Activated CD8-positive, alpha-beta T cell treated with anti-CD3 and anti-CD28 coated beads, Interleukin-2, amount 10 ng/mL, durations not matched to agents 7 days and 5 days (primary cell): ENCODE results near the gene FAS. TPM values are rescaled to one million over a fixed set of nuclear protein-coding genes. Genes with fewer than 3 reads are reported as not detected.

ENCODE experiments used
- ATAC-seq: fragments of 150-1000 bp; cut with Tn5 transposase; one replicate; pipeline ENCODE4 v1.10.0; 2021; ENCODE audit warnings: moderate library complexity
- CTCF ChIA-PET: fragments of 350-600 bp; sonication (Branson Sonifier 250); formaldehyde crosslinking; loops from one replicate; lab custom pipeline; 2021; ENCODE audit warnings: antibody characterized with exemption; lab: Charles Lee
- POLR2A ChIA-PET: fragments of 350-600 bp; sonication (Branson Sonifier 250); formaldehyde crosslinking; loops from one replicate; lab custom pipeline; 2021; ENCODE audit warnings: antibody characterized with exemption; lab: Charles Lee
- DNase-seq: peaks from one replicate; pipeline ENCODE4 v3.0.0-alpha.2; 2020
- H3K27ac Mint-ChIP-seq: one replicate; pipeline ENCODE4 v1.8.0; 2021; ENCODE audit warnings: mild to moderate bottlenecking, mixed read lengths
- H3K27me3 Mint-ChIP-seq: one replicate; pipeline ENCODE4 v1.8.0; 2021; ENCODE audit warnings: low read depth, mixed read lengths
- H3K36me3 Mint-ChIP-seq: one replicate; pipeline ENCODE4 v1.8.0; 2021; ENCODE audit warnings: low read depth, mixed read lengths
- H3K4me1 Mint-ChIP-seq: one replicate; pipeline ENCODE4 v1.8.0; 2021; ENCODE audit warnings: low read depth, mixed read lengths
- H3K4me3 Mint-ChIP-seq: one replicate; pipeline ENCODE4 v1.8.0; 2021; ENCODE audit warnings: mild to moderate bottlenecking, mixed read lengths
- H3K9me3 Mint-ChIP-seq: one replicate; pipeline ENCODE4 v1.8.0; 2022; ENCODE audit warnings: mixed read lengths; ENCODE audit not compliant: insufficient read depth
- total RNA-seq, 2 experiments: library from RNA; stranded (reverse); gene quantifications; one replicate each; pipeline ENCODE4 v1.2.3, GENCODE V29; 2021

The FAS gene
- total RNA-seq = 10 to 100 TPM; 58.5 to 62.6 TPM

- DNase-seq = peak; percentile 88
- Mint-ChIP-seq H3K4me3 (peak within 1 kb of the TSS; percentile 95), H3K27me3 (no peaks in the 10 kb centered on the region), H3K9me3 (peaks cover 15% of the 10 kb centered on the region), H3K36me3 (peaks cover 47% of the 10 kb centered on the region), H3K4me1 (peaks cover 71% of the 10 kb centered on the region), H3K27ac (peak within 1 kb of the TSS; percentile 95)
- peak; percentile 80 for ATAC-seq
- ChIA-PET CTCF (interaction anchor here (0.7 to 9.0 kb wide), 23 partner anchors 8 to 227 kb away, joined by 3 to 98 read pairs (median 4); no protein-coding TSS in a partner anchor), POLR2A (interaction anchor here (0.7 to 4.1 kb wide), 27 partner anchors 8 to 1128 kb away, joined by 3 to 35 read pairs (median 5); partner anchors contain the start of genes IFIT5, LIPA and STAMBPL1)
Observed at GRCh38 chr10:88990384-88991160, at the start of gene FAS. TSS of gene FAS (plus strand) at chr10:88990798. CDS start at chr10:88990877, 79 bp downstream.

GRCh38 chr10:88941026-88941425 lies 49.6 kb upstream of the FAS start:
- no peak overlapping the region for H3K4me3 Mint-ChIP-seq
- no peak overlapping the region for H3K27ac Mint-ChIP-seq
- H3K27me3 Mint-ChIP-seq = no peaks in the 10 kb centered on the region
- peaks cover 24% of the 10 kb centered on the region for H3K4me1 Mint-ChIP-seq
- POLR2A ChIA-PET = no interaction called here
- peaks cover 31% of the 10 kb centered on the region for H3K36me3 Mint-ChIP-seq
- no peak for ATAC-seq
- no peak for DNase-seq
- CTCF ChIA-PET = interaction anchor here (1.1 kb wide), 1 partner anchor 60 kb away, joined by 4 read pairs; no protein-coding TSS in a partner anchor
- H3K9me3 Mint-ChIP-seq = no peaks in the 10 kb centered on the region

GRCh38 chr10:88943778-88944177 lies 46.8 kb upstream of the FAS start:
- ATAC-seq = no peak
- H3K36me3 Mint-ChIP-seq = peaks cover 21% of the 10 kb centered on the region
- H3K4me3 Mint-ChIP-seq = no peak overlapping the region
- ChIA-PET POLR2A (interaction anchor here (0.8 to 1.5 kb wide), 2 partner anchors 46 to 47 kb away, joined by 3 read pairs; partner anchors contain the start of gene FAS), CTCF (interaction anchor here (0.9 to 4.9 kb wide), 13 partner anchors 10 to 274 kb away, joined by 3 to 41 read pairs (median 4); partner anchors contain the start of genes ACTA2 and FAS)
- H3K27me3 Mint-ChIP-seq = no peaks in the 10 kb centered on the region
- no peak overlapping the region for H3K27ac Mint-ChIP-seq
- no peak for DNase-seq
- peaks cover 11% of the 10 kb centered on the region for H3K4me1 Mint-ChIP-seq
- H3K9me3 Mint-ChIP-seq = no peaks in the 10 kb centered on the region

- H3K4me1 Mint-ChIP-seq = peaks cover 11% of the 10 kb centered on the region
- no peak overlapping the region for H3K27ac Mint-ChIP-seq
- POLR2A ChIA-PET = interaction anchor here (2.0 kb wide), 1 partner anchor 47 kb away, joined by 6 read pairs; the partner anchor contains the start of gene FAS
- no peak for DNase-seq
- no peak for ATAC-seq
- CTCF ChIA-PET = interaction anchor here (0.9 to 4.9 kb wide), 8 partner anchors 11 to 273 kb away, joined by 3 to 41 read pairs (median 3); partner anchors contain the start of genes CH25H and FAS
- H3K27me3 Mint-ChIP-seq = no peaks in the 10 kb centered on the region
- no peaks in the 10 kb centered on the region for H3K9me3 Mint-ChIP-seq
- peaks cover 14% of the 10 kb centered on the region for H3K36me3 Mint-ChIP-seq
- no peak overlapping the region for H3K4me3 Mint-ChIP-seq
Observed at GRCh38 chr10:88944813-88945212, 45.8 kb upstream of the FAS start.

GRCh38 chr10:88946200-88946599 lies 44.4 kb upstream of the FAS start:
- DNase-seq (no peak), ATAC-seq (no peak)
- H3K4me1 Mint-ChIP-seq = peaks cover 11% of the 10 kb centered on the region
- ChIA-PET CTCF (interaction anchor here (0.8 to 4.9 kb wide), 6 partner anchors 10 to 271 kb away, joined by 3 to 41 read pairs (median 4); no protein-coding TSS in a partner anchor), POLR2A (interaction anchor here (2.0 kb wide), 1 partner anchor 45 kb away, joined by 6 read pairs; the partner anchor contains the start of gene FAS)
- peaks cover 13% of the 10 kb centered on the region for H3K36me3 Mint-ChIP-seq
- H3K9me3 Mint-ChIP-seq = no peaks in the 10 kb centered on the region
- H3K27me3 Mint-ChIP-seq = no peaks in the 10 kb centered on the region
- H3K27ac Mint-ChIP-seq = no peak overlapping the region
- no peak overlapping the region for H3K4me3 Mint-ChIP-seq

- peaks cover 11% of the 10 kb centered on the region for H3K4me1 Mint-ChIP-seq
- H3K4me3 Mint-ChIP-seq = no peak overlapping the region
- H3K36me3 Mint-ChIP-seq = peaks cover 20% of the 10 kb centered on the region
- no peak for DNase-seq
- H3K27ac Mint-ChIP-seq = no peak overlapping the region
- ChIA-PET CTCF (interaction anchor here (0.6 to 1.2 kb wide), 2 partner anchors 82 to 1302 kb away, joined by 3 to 4 read pairs; no protein-coding TSS in a partner anchor), POLR2A (interaction anchor here (0.9 kb wide), 1 partner anchor 10 kb away, joined by 3 read pairs; no protein-coding TSS in a partner anchor)
- ATAC-seq = no peak
- H3K27me3 Mint-ChIP-seq = no peaks in the 10 kb centered on the region
- no peaks in the 10 kb centered on the region for H3K9me3 Mint-ChIP-seq
Observed at GRCh38 chr10:88946965-88947590, 43.5 kb upstream of the FAS start.

- no peak overlapping the region for H3K27ac Mint-ChIP-seq
- H3K9me3 Mint-ChIP-seq = peaks cover 3% of the 10 kb centered on the region
- H3K36me3 Mint-ChIP-seq = peaks cover 22% of the 10 kb centered on the region
- ChIA-PET CTCF (interaction anchor here (0.9 to 1.2 kb wide), 5 partner anchors 16 to 269 kb away, joined by 3 to 6 read pairs (median 3); no protein-coding TSS in a partner anchor), POLR2A (no interaction called here)
- DNase-seq = no peak
- no peak overlapping the region for H3K4me3 Mint-ChIP-seq
- no peak for ATAC-seq
- H3K4me1 Mint-ChIP-seq = peaks cover 13% of the 10 kb centered on the region
- H3K27me3 Mint-ChIP-seq = no peaks in the 10 kb centered on the region
Observed at GRCh38 chr10:88949051-88949450, 41.5 kb upstream of the FAS start.

GRCh38 chr10:88949912-88950837 lies 40.4 kb upstream of the FAS start:
- ChIA-PET CTCF (interaction anchor here (1.0 to 1.2 kb wide), 3 partner anchors 25 to 80 kb away, joined by 3 to 6 read pairs (median 3); no protein-coding TSS in a partner anchor), POLR2A (no interaction called here)
- Mint-ChIP-seq H3K36me3 (peaks cover 20% of the 10 kb centered on the region), H3K27ac (no peak overlapping the region), H3K9me3 (peaks cover 3% of the 10 kb centered on the region), H3K4me1 (peaks cover 5% of the 10 kb centered on the region), H3K27me3 (no peaks in the 10 kb centered on the region), H3K4me3 (no peak overlapping the region)
- ATAC-seq = no peak
- no peak for DNase-seq

- H3K27ac Mint-ChIP-seq = no peak within 1 kb of the TSS
- peaks cover 2% of the 10 kb centered on the region for H3K4me1 Mint-ChIP-seq
- ATAC-seq (no peak), DNase-seq (no peak)
- H3K9me3 Mint-ChIP-seq = peaks cover 3% of the 10 kb centered on the region
- ChIA-PET POLR2A (no interaction called here), CTCF (interaction anchor here (2.6 kb wide), 1 partner anchor 9 kb away, joined by 8 read pairs; no protein-coding TSS in a partner anchor)
- H3K27me3 Mint-ChIP-seq = no peaks in the 10 kb centered on the region
- no peak within 1 kb of the TSS for H3K4me3 Mint-ChIP-seq
- peaks cover 13% of the 10 kb centered on the region for H3K36me3 Mint-ChIP-seq
Observed at GRCh38 chr10:88952647-88953111, 37.9 kb upstream of the FAS start, which contains the start of gene ACTA2. TSS of gene ACTA2 (minus strand) at chr10:88952773. CDS start at chr10:88948930, 3,843 bp downstream.

- Mint-ChIP-seq H3K27ac (no peak overlapping the region), H3K4me3 (no peak overlapping the region), H3K36me3 (peaks cover 13% of the 10 kb centered on the region), H3K4me1 (peaks cover 2% of the 10 kb centered on the region), H3K9me3 (peaks cover 3% of the 10 kb centered on the region), H3K27me3 (no peaks in the 10 kb centered on the region)
- no peak for ATAC-seq
- POLR2A ChIA-PET = no interaction called here
- CTCF ChIA-PET = interaction anchor here (0.8 to 2.6 kb wide), 5 partner anchors 10 to 388 kb away, joined by 3 to 8 read pairs (median 5); no protein-coding TSS in a partner anchor
- no peak for DNase-seq
Observed at GRCh38 chr10:88953662-88954061, 36.9 kb upstream of the FAS start.
